SK-N-SH treated with all-trans-retinoic acid at 6 μM for 48 hours (cell line): ENCODE data around the gene LRRC2.

ENCODE experiments used
- ATAC-seq: fragments of 200-7000 bp; cut with Tn5 transposase; 3 replicates; pipeline ENCODE4 v1.9.1; 2020; ENCODE audit warnings: mild to moderate bottlenecking, moderate library complexity
- ARNTL ChIP-seq: fragments of 450-650 bp; formaldehyde crosslinking; IDR thresholded peaks from 2 replicates; pipeline ENCODE4 v1.5.0; 2020; ENCODE audit warnings: low read depth, mild to moderate bottlenecking, moderate library complexity, borderline replicate concordance
- BACH2 ChIP-seq: fragments of 250-450 bp; sonication (Bioruptor Pico); IDR thresholded peaks from 2 replicates; pipeline ENCODE4 v1.9.0; 2021; ENCODE audit warnings: mild to moderate bottlenecking, borderline replicate concordance
- CSDC2 ChIP-seq: fragments of 250-450 bp; sonication (Bioruptor Pico); IDR thresholded peaks from 2 replicates; pipeline ENCODE4 v1.5.0; 2020; ENCODE audit warnings: mild to moderate bottlenecking, moderate library complexity
- GLIS3 ChIP-seq: fragments of 250-450 bp; sonication (Bioruptor Pico); IDR thresholded peaks from 2 replicates; pipeline ENCODE4 v1.5.0; 2020; ENCODE audit warnings: mild to moderate bottlenecking, moderate library complexity
- ISL1 ChIP-seq: fragments of 250-450 bp; sonication (Bioruptor Pico); IDR thresholded peaks from 2 replicates; pipeline ENCODE4 v2.1.2; 2022; ENCODE audit warnings: mild to moderate bottlenecking, moderate library complexity
- PPARA ChIP-seq: fragments of 250-450 bp; sonication (Bioruptor Pico); IDR thresholded peaks from 2 replicates; pipeline ENCODE4 v1.5.0; 2020; ENCODE audit warnings: mild to moderate bottlenecking, borderline replicate concordance
- RARB ChIP-seq: fragments of 250-450 bp; sonication (Bioruptor Pico); IDR thresholded peaks from 2 replicates; pipeline ENCODE4 v1.8.0; 2021; ENCODE audit warnings: mild to moderate bottlenecking, moderate library complexity
- SNAI2 ChIP-seq: fragments of 250-450 bp; sonication (Bioruptor Pico); IDR thresholded peaks from 2 replicates; pipeline ENCODE4 v1.5.0; 2020; ENCODE audit warnings: mild to moderate bottlenecking, moderate library complexity
- TCF4 ChIP-seq: fragments of 250-450 bp; sonication (Bioruptor Pico); IDR thresholded peaks from 2 replicates; pipeline ENCODE4 v1.8.0; 2021; ENCODE audit warnings: mild to moderate bottlenecking, moderate library complexity, borderline replicate concordance
- TOX ChIP-seq: fragments of 250-450 bp; sonication (Bioruptor Pico); IDR thresholded peaks from 2 replicates; pipeline ENCODE4 v1.8.0; 2021; ENCODE audit warnings: mild to moderate bottlenecking, moderate library complexity, borderline replicate concordance
- ZFP3 ChIP-seq: fragments of 250-450 bp; sonication (Bioruptor Pico); IDR thresholded peaks from 2 replicates; pipeline ENCODE4 v1.5.0; 2020; ENCODE audit warnings: mild to moderate bottlenecking, moderate library complexity
- ZFP30 ChIP-seq: fragments of 450-650 bp; formaldehyde crosslinking; IDR thresholded peaks from 2 replicates; pipeline ENCODE4 v1.5.0; 2022; ENCODE audit warnings: mild to moderate bottlenecking, moderate library complexity
- ZNF70 ChIP-seq: fragments of 450-650 bp; formaldehyde crosslinking; IDR thresholded peaks from 2 replicates; pipeline ENCODE4 v1.5.0; 2020; ENCODE audit warnings: mild to moderate bottlenecking, moderate library complexity
- TF ChIP-seq, protein P1 (sequence below): fragments of 250-450 bp; sonication (Bioruptor Pico); IDR thresholded peaks from 2 replicates; pipeline ENCODE4 v1.5.1; 2020; ENCODE audit warnings: low read depth, mild to moderate bottlenecking, moderate library complexity
- TF ChIP-seq, protein P2 (sequence below): fragments of 250-450 bp; sonication (Bioruptor Pico); IDR thresholded peaks from 2 replicates; pipeline ENCODE4 v1.8.0; 2020; ENCODE audit warnings: mild to moderate bottlenecking, moderate library complexity, borderline replicate concordance
- TF ChIP-seq, protein P3 (sequence below): fragments of 250-450 bp; sonication (Bioruptor Pico); IDR thresholded peaks from 2 replicates; pipeline ENCODE4 v1.5.0; 2020; ENCODE audit warnings: mild to moderate bottlenecking, moderate library complexity
- TF ChIP-seq, protein P4 (sequence below): fragments of 250-450 bp; sonication (Bioruptor Pico); IDR thresholded peaks from 2 replicates; pipeline ENCODE4 v1.5.1; 2021; ENCODE audit warnings: mild to moderate bottlenecking, moderate library complexity
- TF ChIP-seq, protein P5 (sequence below): fragments of 250-450 bp; sonication (Bioruptor Pico); IDR thresholded peaks from 2 replicates; pipeline ENCODE4 v1.8.0; 2021; ENCODE audit warnings: low read depth, mild to moderate bottlenecking, moderate library complexity, borderline replicate concordance

Gene LRRC2

DNA sequence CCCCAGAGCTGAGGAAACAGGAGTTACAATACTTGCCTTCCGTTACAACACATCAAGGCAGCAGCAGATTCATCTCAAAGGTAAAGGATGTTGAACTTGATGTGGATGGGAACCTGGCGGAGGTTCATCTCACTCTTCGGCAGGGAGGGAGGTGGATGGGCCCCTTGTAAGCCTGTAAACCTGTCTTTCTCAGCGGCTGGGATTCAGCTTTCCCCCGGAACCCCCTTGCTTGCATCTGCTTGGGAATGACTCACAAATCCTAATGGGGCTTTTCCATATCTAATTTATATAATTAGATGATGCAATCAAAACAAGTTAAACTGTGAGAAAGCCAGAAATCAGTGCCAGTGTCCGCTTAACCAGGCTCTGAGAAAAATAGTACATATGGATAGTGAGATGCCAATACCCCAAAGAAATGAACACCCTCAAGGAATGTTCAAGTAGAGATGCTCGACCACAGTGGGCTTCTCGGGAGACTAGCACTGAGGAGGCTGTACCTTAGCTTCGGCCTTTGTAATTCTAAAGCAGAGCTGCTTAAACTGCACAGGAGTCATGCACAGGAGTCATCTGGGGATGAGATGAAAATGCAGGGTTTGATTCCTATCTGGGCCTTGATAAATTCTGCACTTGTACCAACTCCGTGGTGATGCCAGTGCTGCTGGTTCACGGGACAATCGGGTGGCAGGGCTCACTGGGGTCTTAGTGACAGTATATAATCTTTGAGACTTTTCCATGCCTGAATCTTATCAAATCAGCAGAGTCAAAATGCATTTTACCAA lies 44.0 kb upstream of the LRRC2 start:
- no peak for ATAC-seq
- TF ChIP-seq ISL1 (CRISPR knock-in tag): peak; percentile 57
- TF ChIP-seq ZFP3 (CRISPR knock-in tag): no peak
- TF ChIP-seq, protein P1, sequence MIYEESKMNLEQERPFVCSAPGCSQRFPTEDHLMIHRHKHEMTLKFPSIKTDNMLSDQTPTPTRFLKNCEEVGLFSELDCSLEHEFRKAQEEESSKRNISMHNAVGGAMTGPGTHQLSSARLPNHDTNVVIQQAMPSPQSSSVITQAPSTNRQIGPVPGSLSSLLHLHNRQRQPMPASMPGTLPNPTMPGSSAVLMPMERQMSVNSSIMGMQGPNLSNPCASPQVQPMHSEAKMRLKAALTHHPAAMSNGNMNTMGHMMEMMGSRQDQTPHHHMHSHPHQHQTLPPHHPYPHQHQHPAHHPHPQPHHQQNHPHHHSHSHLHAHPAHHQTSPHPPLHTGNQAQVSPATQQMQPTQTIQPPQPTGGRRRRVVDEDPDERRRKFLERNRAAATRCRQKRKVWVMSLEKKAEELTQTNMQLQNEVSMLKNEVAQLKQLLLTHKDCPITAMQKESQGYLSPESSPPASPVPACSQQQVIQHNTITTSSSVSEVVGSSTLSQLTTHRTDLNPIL (CRISPR knock-in tag): 0 out of 2 replicates have a peak, but pooled peaks have one; percentile 16
- no peak for TF ChIP-seq SNAI2 (CRISPR knock-in tag)
- no peak for TF ChIP-seq TCF4 (CRISPR knock-in tag)
- TF ChIP-seq, protein P2, sequence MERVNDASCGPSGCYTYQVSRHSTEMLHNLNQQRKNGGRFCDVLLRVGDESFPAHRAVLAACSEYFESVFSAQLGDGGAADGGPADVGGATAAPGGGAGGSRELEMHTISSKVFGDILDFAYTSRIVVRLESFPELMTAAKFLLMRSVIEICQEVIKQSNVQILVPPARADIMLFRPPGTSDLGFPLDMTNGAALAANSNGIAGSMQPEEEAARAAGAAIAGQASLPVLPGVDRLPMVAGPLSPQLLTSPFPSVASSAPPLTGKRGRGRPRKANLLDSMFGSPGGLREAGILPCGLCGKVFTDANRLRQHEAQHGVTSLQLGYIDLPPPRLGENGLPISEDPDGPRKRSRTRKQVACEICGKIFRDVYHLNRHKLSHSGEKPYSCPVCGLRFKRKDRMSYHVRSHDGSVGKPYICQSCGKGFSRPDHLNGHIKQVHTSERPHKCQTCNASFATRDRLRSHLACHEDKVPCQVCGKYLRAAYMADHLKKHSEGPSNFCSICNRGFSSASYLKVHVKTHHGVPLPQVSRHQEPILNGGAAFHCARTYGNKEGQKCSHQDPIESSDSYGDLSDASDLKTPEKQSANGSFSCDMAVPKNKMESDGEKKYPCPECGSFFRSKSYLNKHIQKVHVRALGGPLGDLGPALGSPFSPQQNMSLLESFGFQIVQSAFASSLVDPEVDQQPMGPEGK (CRISPR knock-in tag): no peak

DNA sequence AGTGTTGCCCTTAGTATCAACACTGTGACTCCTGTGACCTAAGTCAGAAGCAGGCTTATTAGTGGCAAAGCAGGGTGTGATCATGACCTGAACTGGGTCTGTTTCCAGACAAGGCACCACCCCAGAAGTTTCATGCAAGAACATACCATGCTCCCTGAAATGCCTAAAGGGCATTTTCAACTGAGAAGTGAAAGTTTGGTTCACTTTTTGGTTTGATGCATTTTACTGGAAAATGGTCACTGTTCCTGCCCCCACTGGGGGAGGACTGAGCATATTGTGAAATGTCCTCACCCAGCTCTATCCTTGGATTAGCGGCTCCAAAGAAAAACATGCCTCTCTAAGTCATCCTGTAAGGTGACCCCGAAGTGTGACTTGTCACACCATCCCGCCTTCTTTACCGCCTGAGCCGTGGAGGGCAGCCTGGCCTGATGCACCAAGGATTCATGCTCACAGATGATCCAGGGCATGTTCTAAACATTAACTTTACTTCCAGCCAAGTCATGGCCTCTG lies 43.2 kb upstream of the LRRC2 start:
- no peak for ATAC-seq
- TF ChIP-seq SNAI2 (CRISPR knock-in tag): no peak
- no peak for TF ChIP-seq ISL1 (CRISPR knock-in tag)
- TF ChIP-seq CSDC2 (CRISPR knock-in tag): no peak
- TF ChIP-seq, protein P3, sequence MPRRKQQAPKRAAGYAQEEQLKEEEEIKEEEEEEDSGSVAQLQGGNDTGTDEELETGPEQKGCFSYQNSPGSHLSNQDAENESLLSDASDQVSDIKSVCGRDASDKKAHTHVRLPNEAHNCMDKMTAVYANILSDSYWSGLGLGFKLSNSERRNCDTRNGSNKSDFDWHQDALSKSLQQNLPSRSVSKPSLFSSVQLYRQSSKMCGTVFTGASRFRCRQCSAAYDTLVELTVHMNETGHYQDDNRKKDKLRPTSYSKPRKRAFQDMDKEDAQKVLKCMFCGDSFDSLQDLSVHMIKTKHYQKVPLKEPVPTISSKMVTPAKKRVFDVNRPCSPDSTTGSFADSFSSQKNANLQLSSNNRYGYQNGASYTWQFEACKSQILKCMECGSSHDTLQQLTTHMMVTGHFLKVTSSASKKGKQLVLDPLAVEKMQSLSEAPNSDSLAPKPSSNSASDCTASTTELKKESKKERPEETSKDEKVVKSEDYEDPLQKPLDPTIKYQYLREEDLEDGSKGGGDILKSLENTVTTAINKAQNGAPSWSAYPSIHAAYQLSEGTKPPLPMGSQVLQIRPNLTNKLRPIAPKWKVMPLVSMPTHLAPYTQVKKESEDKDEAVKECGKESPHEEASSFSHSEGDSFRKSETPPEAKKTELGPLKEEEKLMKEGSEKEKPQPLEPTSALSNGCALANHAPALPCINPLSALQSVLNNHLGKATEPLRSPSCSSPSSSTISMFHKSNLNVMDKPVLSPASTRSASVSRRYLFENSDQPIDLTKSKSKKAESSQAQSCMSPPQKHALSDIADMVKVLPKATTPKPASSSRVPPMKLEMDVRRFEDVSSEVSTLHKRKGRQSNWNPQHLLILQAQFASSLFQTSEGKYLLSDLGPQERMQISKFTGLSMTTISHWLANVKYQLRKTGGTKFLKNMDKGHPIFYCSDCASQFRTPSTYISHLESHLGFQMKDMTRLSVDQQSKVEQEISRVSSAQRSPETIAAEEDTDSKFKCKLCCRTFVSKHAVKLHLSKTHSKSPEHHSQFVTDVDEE: no peak
- no peak for TF ChIP-seq BACH2 (CRISPR knock-in tag)
- no peak for TF ChIP-seq ZFP30 (CRISPR knock-in tag)
- no peak for TF ChIP-seq TCF4 (CRISPR knock-in tag)
- TF ChIP-seq, protein P4, sequence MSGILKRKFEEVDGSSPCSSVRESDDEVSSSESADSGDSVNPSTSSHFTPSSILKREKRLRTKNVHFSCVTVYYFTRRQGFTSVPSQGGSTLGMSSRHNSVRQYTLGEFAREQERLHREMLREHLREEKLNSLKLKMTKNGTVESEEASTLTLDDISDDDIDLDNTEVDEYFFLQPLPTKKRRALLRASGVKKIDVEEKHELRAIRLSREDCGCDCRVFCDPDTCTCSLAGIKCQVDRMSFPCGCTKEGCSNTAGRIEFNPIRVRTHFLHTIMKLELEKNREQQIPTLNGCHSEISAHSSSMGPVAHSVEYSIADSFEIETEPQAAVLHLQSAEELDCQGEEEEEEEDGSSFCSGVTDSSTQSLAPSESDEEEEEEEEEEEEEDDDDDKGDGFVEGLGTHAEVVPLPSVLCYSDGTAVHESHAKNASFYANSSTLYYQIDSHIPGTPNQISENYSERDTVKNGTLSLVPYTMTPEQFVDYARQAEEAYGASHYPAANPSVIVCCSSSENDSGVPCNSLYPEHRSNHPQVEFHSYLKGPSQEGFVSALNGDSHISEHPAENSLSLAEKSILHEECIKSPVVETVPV: no peak
- no peak for TF ChIP-seq TOX (CRISPR knock-in tag)
- TF ChIP-seq, protein P2 (CRISPR knock-in tag): no peak
- TF ChIP-seq, protein P1 (CRISPR knock-in tag): no peak
- no peak for TF ChIP-seq ZNF70 (CRISPR knock-in tag)
- TF ChIP-seq, all 23 proteins: peak for 0

DNA sequence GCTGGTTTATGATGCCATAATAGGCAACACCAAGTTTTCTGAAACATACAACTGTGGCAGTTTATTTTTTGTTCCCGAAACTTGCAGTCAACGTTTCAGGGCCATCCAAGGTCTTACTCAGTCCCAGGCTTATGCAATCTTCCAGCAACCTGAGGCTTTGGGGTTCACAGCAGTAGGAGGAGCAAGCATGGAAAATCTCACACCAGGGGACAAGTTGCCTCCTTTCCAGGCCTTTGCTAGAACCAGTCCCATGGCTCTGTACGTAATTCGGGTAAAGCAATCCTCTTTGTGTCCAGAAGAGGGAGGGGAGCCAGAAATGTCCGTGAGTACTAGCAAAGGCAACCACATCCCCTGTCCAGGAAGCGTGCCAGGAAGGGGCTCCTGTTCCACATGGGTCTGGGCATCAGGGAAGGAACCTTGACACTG lies 41.5 kb upstream of the LRRC2 start:
- ATAC-seq: no peak
- TF ChIP-seq, protein P1 (CRISPR knock-in tag): no peak
- TF ChIP-seq TCF4 (CRISPR knock-in tag) (no peak), GLIS3 (CRISPR knock-in tag) (no peak), ARNTL (CRISPR knock-in tag) (no peak), PPARA (no peak), ZNF70 (CRISPR knock-in tag) (no peak), BACH2 (CRISPR knock-in tag) (no peak), RARB (no peak)
- TF ChIP-seq, protein P4: no peak
- TF ChIP-seq, protein P5, sequence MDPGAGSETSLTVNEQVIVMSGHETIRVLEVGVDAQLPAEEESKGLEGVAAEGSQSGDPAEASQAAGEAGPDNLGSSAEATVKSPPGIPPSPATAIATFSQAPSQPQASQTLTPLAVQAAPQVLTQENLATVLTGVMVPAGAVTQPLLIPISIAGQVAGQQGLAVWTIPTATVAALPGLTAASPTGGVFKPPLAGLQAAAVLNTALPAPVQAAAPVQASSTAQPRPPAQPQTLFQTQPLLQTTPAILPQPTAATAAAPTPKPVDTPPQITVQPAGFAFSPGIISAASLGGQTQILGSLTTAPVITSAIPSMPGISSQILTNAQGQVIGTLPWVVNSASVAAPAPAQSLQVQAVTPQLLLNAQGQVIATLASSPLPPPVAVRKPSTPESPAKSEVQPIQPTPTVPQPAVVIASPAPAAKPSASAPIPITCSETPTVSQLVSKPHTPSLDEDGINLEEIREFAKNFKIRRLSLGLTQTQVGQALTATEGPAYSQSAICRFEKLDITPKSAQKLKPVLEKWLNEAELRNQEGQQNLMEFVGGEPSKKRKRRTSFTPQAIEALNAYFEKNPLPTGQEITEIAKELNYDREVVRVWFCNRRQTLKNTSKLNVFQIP: no peak
